Activated B cell treated with CpG ODN at 0.5 μM for 24 hours (primary cell): Measurements from ENCODE around the gene S100A10. TPM values are rescaled to one million over a fixed set of nuclear protein-coding genes. Genes with fewer than 3 reads are reported as not detected.

ENCODE experiments used
- ATAC-seq: fragments of 200-7000 bp; cut with Tn5 transposase; one replicate; pipeline ENCODE4 v1.10.0; 2021; ENCODE audit warnings: low read depth, mild to moderate bottlenecking, moderate library complexity
- CTCF ChIA-PET: fragments of 350-600 bp; sonication (Branson Sonifier 250); formaldehyde crosslinking; loops from one replicate; lab custom pipeline; 2021; ENCODE audit warnings: antibody characterized with exemption; lab: Charles Lee
- POLR2A ChIA-PET: fragments of 350-600 bp; sonication (Branson Sonifier 250); formaldehyde crosslinking; loops from one replicate; lab custom pipeline; 2021; ENCODE audit warnings: antibody characterized with exemption; lab: Charles Lee
- DNase-seq: peaks from one replicate; pipeline ENCODE4 v3.0.0; 2022
- H3K27ac Mint-ChIP-seq: one replicate; pipeline ENCODE4 v1.8.0; 2020; ENCODE audit warnings: mixed read lengths
- H3K27me3 Mint-ChIP-seq: one replicate; pipeline ENCODE4 v1.8.0; 2021; ENCODE audit warnings: mixed read lengths
- H3K36me3 Mint-ChIP-seq: one replicate; pipeline ENCODE4 v1.8.0; 2021; ENCODE audit warnings: low read depth, mixed read lengths
- H3K4me1 Mint-ChIP-seq: one replicate; pipeline ENCODE4 v1.8.0; 2021; ENCODE audit warnings: mixed read lengths
- H3K4me3 Mint-ChIP-seq: one replicate; pipeline ENCODE4 v1.8.0; 2020; ENCODE audit warnings: mild to moderate bottlenecking, mixed read lengths
- H3K9me3 Mint-ChIP-seq: one replicate; pipeline ENCODE4 v1.8.0; 2020; ENCODE audit warnings: mixed read lengths
- CTCF ChIP-seq: fragments of 200-600 bp; IDR thresholded peaks from one replicate; pipeline ENCODE4 v1.8.0; 2022; ENCODE audit warnings: antibody characterized with exemption, mild to moderate bottlenecking
- intact Hi-C: fragments of 100-400 bp; cut with micrococcal nuclease; formaldehyde crosslinking; loops from one replicate; pipeline ENCODE4 v1.15.1; 2024
- total RNA-seq: library from RNA; stranded (reverse); gene quantifications from 2 replicates; pipeline ENCODE4 v1.2.3, GENCODE V29; 2022

Gene S100A10
- total RNA-seq, 1 donor from 2014 or later: 62.7 TPM

- no peak overlapping the region for H3K4me3 Mint-ChIP-seq
- CTCF ChIA-PET: interaction anchor here (1.2 to 10.1 kb wide), 8 partner anchors 15 to 78 kb away, joined by 3 to 204 read pairs (median 8); partner anchors contain the start of gene S100A10
- H3K27me3 Mint-ChIP-seq: peaks cover 10% of the 10 kb centered on the region
- intact Hi-C loops: no loop called here
- H3K4me1 Mint-ChIP-seq: peaks cover 7% of the 10 kb centered on the region
- no peak overlapping the region for H3K27ac Mint-ChIP-seq
- TF ChIP-seq CTCF: no peak
- POLR2A ChIA-PET: no interaction called here
- DNase-seq: no peak
- no peaks in the 10 kb centered on the region for H3K36me3 Mint-ChIP-seq
- ATAC-seq: no peak
- H3K9me3 Mint-ChIP-seq: no peaks in the 10 kb centered on the region
Observed at GRCh38 chr1:151967091-151967490, 26.6 kb downstream of the S100A10 start.

- Mint-ChIP-seq H3K27ac (no peak overlapping the region), H3K27me3 (peaks cover 6% of the 10 kb centered on the region), H3K4me1 (peaks cover 7% of the 10 kb centered on the region), H3K36me3 (no peaks in the 10 kb centered on the region), H3K4me3 (no peak overlapping the region), H3K9me3 (no peaks in the 10 kb centered on the region)
- DNase-seq: no peak
- ChIA-PET CTCF (interaction anchor here (1.0 to 10.1 kb wide), 2 partner anchors 32 to 372 kb away, joined by 3 to 204 read pairs; partner anchors contain the start of gene S100A10), POLR2A (no interaction called here)
- TF ChIP-seq CTCF: no peak
- intact Hi-C loops: no loop called here
- no peak for ATAC-seq
Observed at GRCh38 chr1:151966061-151966460, 27.6 kb downstream of the S100A10 start.

GRCh38 chr1:151964510-151964909 lies 29.1 kb downstream of the S100A10 start:
- POLR2A ChIA-PET: interaction anchor here (0.7 kb wide), 1 partner anchor 54 kb away, joined by 3 read pairs; no protein-coding TSS in a partner anchor

GRCh38 chr1:151963288-151963687 lies 30.4 kb downstream of the S100A10 start:
- intact Hi-C loops: no loop called here
- Mint-ChIP-seq H3K4me3 (no peak overlapping the region), H3K36me3 (no peaks in the 10 kb centered on the region), H3K27ac (no peak overlapping the region), H3K9me3 (no peaks in the 10 kb centered on the region), H3K4me1 (peaks cover 2% of the 10 kb centered on the region), H3K27me3 (peaks cover 6% of the 10 kb centered on the region)
- DNase-seq (no peak), ATAC-seq (no peak)
- CTCF ChIA-PET: no interaction called here
- TF ChIP-seq CTCF: no peak
- POLR2A ChIA-PET: interaction anchor here (0.7 kb wide), 1 partner anchor 33 kb away, joined by 3 read pairs; no protein-coding TSS in a partner anchor

More at GRCh38 chr1:151964510-151964909, 29.1 kb downstream of the S100A10 start:
- H3K36me3 Mint-ChIP-seq: no peaks in the 10 kb centered on the region
- no peak overlapping the region for H3K4me3 Mint-ChIP-seq
- no peak overlapping the region for H3K27ac Mint-ChIP-seq
- DNase-seq: no peak
- H3K9me3 Mint-ChIP-seq: no peaks in the 10 kb centered on the region
- intact Hi-C loops: no loop called here
- CTCF ChIA-PET: interaction anchor here (10.1 kb wide), 1 partner anchor 34 kb away, joined by 204 read pairs; the partner anchor contains the start of gene S100A10
- no peak for ATAC-seq
- H3K4me1 Mint-ChIP-seq: peaks cover 6% of the 10 kb centered on the region
- peaks cover 6% of the 10 kb centered on the region for H3K27me3 Mint-ChIP-seq
- TF ChIP-seq CTCF: no peak

- DNase-seq (no peak), ATAC-seq (no peak)
- CTCF ChIA-PET: no interaction called here
- no peaks in the 10 kb centered on the region for H3K36me3 Mint-ChIP-seq
- H3K27ac Mint-ChIP-seq: no peak overlapping the region
- no peak overlapping the region for H3K4me3 Mint-ChIP-seq
- peaks cover 6% of the 10 kb centered on the region for H3K27me3 Mint-ChIP-seq
- POLR2A ChIA-PET: no interaction called here
- H3K9me3 Mint-ChIP-seq: no peaks in the 10 kb centered on the region
- no peaks in the 10 kb centered on the region for H3K4me1 Mint-ChIP-seq
- intact Hi-C loops: no loop called here
- no peak for TF ChIP-seq CTCF
Observed at GRCh38 chr1:151961833-151962232, 31.8 kb downstream of the S100A10 start.
